ENCODE data around the gene POLN.

DNA sequence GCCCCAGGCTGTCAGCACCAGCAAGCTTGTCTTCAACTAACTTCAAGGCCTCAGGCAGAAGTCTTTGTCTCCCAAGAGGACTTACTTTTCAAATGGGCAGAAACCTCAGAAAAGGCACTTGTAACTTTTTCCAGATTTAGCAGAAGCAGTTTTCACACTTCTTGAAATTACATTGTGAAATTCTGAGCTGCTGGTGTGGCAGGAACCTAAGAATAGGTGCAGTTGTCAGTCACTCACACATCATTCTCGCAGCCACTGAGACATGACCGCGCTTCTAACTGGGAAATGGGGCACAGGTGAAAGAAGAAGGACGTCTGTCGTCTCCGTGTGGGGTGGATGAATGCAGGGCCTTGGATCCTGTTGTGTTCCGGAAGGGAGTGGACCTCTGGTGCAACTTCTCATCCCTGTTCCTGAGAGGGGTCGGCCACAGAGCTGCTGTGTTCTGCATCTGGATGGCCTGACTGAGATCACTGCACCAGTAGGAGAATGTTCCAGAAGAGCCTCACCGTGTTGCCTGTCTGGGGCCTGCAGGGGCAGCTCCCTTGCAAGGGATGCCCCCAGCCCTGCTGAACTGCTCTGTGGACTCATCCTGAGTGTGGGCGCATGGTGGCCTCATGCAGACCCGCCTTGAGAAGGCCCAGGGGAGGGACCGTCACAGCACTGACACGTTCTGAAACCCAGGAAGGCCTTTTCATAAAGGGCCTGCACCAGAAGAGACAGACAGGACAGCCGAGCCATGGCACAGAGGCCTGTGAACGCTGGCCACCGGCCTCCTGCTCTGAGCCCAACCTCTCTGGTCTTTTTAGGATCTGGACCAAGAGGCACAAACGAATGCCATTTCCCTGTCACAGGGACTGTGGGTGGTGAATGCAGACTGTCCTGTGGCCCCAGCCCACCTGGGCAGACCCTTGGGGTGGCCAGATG is 164.1 kb downstream of the POLN start:
- TF ChIP-seq, protein P1, sequence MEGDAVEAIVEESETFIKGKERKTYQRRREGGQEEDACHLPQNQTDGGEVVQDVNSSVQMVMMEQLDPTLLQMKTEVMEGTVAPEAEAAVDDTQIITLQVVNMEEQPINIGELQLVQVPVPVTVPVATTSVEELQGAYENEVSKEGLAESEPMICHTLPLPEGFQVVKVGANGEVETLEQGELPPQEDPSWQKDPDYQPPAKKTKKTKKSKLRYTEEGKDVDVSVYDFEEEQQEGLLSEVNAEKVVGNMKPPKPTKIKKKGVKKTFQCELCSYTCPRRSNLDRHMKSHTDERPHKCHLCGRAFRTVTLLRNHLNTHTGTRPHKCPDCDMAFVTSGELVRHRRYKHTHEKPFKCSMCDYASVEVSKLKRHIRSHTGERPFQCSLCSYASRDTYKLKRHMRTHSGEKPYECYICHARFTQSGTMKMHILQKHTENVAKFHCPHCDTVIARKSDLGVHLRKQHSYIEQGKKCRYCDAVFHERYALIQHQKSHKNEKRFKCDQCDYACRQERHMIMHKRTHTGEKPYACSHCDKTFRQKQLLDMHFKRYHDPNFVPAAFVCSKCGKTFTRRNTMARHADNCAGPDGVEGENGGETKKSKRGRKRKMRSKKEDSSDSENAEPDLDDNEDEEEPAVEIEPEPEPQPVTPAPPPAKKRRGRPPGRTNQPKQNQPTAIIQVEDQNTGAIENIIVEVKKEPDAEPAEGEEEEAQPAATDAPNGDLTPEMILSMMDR (conservative IDR thresholded peaks at IDR 0.05), result no peak
- TF ChIP-seq EZH2 (IDR thresholded peaks at IDR 0.05; ENCODE audit: low read depth), result no peak

All from PC-9 (cell line).